H1 (cell line): ENCODE results near the gene TBCB. TPM values are rescaled to one million over a fixed set of nuclear protein-coding genes. Genes with fewer than 3 reads are reported as not detected.

Source experiments
- CTCF ChIA-PET: fragments of 300-600 bp; sonication (Branson Sonifier 250); formaldehyde crosslinking; loops from one replicate; lab custom pipeline; 2021; ENCODE audit not compliant: partially characterized antibody; lab: Charles Lee
- POLR2A ChIA-PET: fragments of 300-600 bp; sonication (Branson Sonifier 250); formaldehyde crosslinking; loops from one replicate; lab custom pipeline; 2021; ENCODE audit warnings: inconsistent platforms; ENCODE audit not compliant: partially characterized antibody; lab: Charles Lee
- DNase-seq, 2 experiments: peaks; one replicate each; pipeline versions ENCODE4 v3.0.0 to v3.0.0-alpha.2; 2010 to 2022; ENCODE audit warnings: low spot score in 2 of 2, low read depth in 1 of 2, mixed read lengths in 1 of 2
- FAIRE-seq: peaks from 2 replicates; lab custom pipeline; 2011; peaks lifted over from hg19 to GRCh38; lab: Jason Lieb, UNC
- H2AFZ ChIP-seq: 2 replicates; pipeline ENCODE4 v1.8.1; 2012; ENCODE audit warnings: low read length, inconsistent platforms
- H2AK5ac ChIP-seq: 2 replicates; pipeline ENCODE4 v1.6.1; 2013; ENCODE audit warnings: low read depth, low read length
- H2BK120ac ChIP-seq: replicated peaks from 2 replicates; pipeline ENCODE3; 2013; ENCODE audit warnings: low read depth, low read length, inconsistent platforms
- H2BK12ac ChIP-seq: 2 replicates; pipeline ENCODE4 v1.6.1; 2013; ENCODE audit warnings: low read depth, low read length
- H2BK15ac ChIP-seq: 2 replicates; pipeline ENCODE4 v1.6.1; 2013; ENCODE audit warnings: low read length
- H2BK20ac ChIP-seq: 2 replicates; pipeline ENCODE4 v1.6.1; 2013; ENCODE audit warnings: low read length
- H2BK5ac ChIP-seq: 2 replicates; pipeline ENCODE4 v1.6.1; 2013; ENCODE audit warnings: low read depth, low read length
- H3K14ac ChIP-seq: 2 replicates; pipeline ENCODE4 v1.6.1; 2013; ENCODE audit warnings: inconsistent platforms; ENCODE audit not compliant: insufficient read length
- H3K18ac ChIP-seq: 2 replicates; pipeline ENCODE4 v1.6.1; 2013; ENCODE audit warnings: low read length; ENCODE audit errors: extremely low read depth
- H3K23ac ChIP-seq: 2 replicates; pipeline ENCODE4 v1.6.1; 2013; ENCODE audit warnings: inconsistent platforms; ENCODE audit not compliant: insufficient read length
- H3K23me2 ChIP-seq: 2 replicates; pipeline ENCODE4 v1.6.1; 2013; ENCODE audit warnings: low read depth, low read length
- H3K27ac ChIP-seq: 2 replicates; pipeline ENCODE4 v1.6.1; 2011; ENCODE audit warnings: low read depth, low read length, inconsistent platforms
- H3K27me3 ChIP-seq, 4 experiments: replicated peaks in 1 of 4; 1 replicate in 1 of 4; 2 replicates in 3 of 4; pipeline versions ENCODE4 v1.6.1 to v1.8.1; 2011 to 2013; ENCODE audit warnings: low read length in 3 of 4, mild to moderate bottlenecking in 3 of 4, inconsistent platforms in 2 of 4, mixed read lengths in 2 of 4, moderate library complexity in 1 of 4; ENCODE audit not compliant: control insufficient read depth in 3 of 4, insufficient read depth in 3 of 4; ENCODE audit errors: extremely low read depth in 1 of 4
- H3K36me3 ChIP-seq, 4 experiments: 2 replicates each; pipeline versions ENCODE4 v1.6.1 to v1.8.1; 2011 to 2013; ENCODE audit warnings: mild to moderate bottlenecking in 4 of 4, low read length in 3 of 4, moderate library complexity in 2 of 4, control low read depth in 1 of 4, inconsistent platforms in 1 of 4; ENCODE audit not compliant: insufficient read depth in 4 of 4, control insufficient read depth in 2 of 4
- H3K4ac ChIP-seq: replicated peaks from 2 replicates; pipeline ENCODE3; 2013; ENCODE audit warnings: low read length, low read depth, mixed read lengths, inconsistent platforms; ENCODE audit not compliant: insufficient read length
- H3K4me1 ChIP-seq, 4 experiments: replicated peaks in 1 of 4; 1 replicate in 1 of 4; 2 replicates in 3 of 4; pipeline versions ENCODE4 v1.6.1 to v1.8.1; 2011 to 2013; ENCODE audit warnings: low read length in 3 of 4, inconsistent platforms in 2 of 4, mixed read lengths in 1 of 4; ENCODE audit not compliant: insufficient read depth in 4 of 4, control insufficient read depth in 3 of 4
- H3K4me2 ChIP-seq, 2 experiments: 2 replicates each; pipeline versions ENCODE4 v1.6.1 to v1.8.1; 2011 to 2013; ENCODE audit warnings: low read depth in 2 of 2, low read length in 2 of 2, control low read depth in 1 of 2, inconsistent platforms in 1 of 2, mild to moderate bottlenecking in 1 of 2; ENCODE audit not compliant: insufficient read depth in 1 of 2
- H3K4me3 ChIP-seq, 4 experiments: fragments of 200-600, 300-600 bp in 1 of 4; sonication (generic), shearing (Covaris generic), sonication (Bioruptor Twin) in 1 of 4; 2 replicates each; pipeline versions ENCODE4 v1.5.1 to v1.8.1; 2011 to 2016; ENCODE audit warnings: low read length in 4 of 4, low read depth in 3 of 4, control low read depth in 2 of 4, inconsistent platforms in 2 of 4, mild to moderate bottlenecking in 2 of 4, mixed read lengths in 1 of 4, moderate library complexity in 1 of 4; ENCODE audit not compliant: insufficient read depth in 2 of 4; ENCODE audit errors: extremely low read depth in 1 of 4
- H3K56ac ChIP-seq: replicated peaks from 2 replicates; pipeline ENCODE3; 2013; ENCODE audit warnings: low read depth, mild to moderate bottlenecking, mixed read lengths, low read length, inconsistent platforms; ENCODE audit not compliant: insufficient read length
- H3K79me1 ChIP-seq: 2 replicates; pipeline ENCODE4 v1.6.1; 2013; ENCODE audit warnings: low read depth, low read length, control low read depth
- H3K79me2 ChIP-seq, 2 experiments: 2 replicates each; pipeline versions ENCODE4 v1.6.1 to v1.8.1; 2012 to 2013; ENCODE audit warnings: low read length in 2 of 2, mild to moderate bottlenecking in 2 of 2, inconsistent platforms in 1 of 2; ENCODE audit not compliant: insufficient read depth in 2 of 2, control insufficient read depth in 1 of 2
- H3K9ac ChIP-seq, 4 experiments: replicated peaks in 1 of 4; 1 replicate in 1 of 4; 2 replicates in 3 of 4; pipeline versions ENCODE4 v1.6.1 to v1.8.1; 2011 to 2013; ENCODE audit warnings: low read depth in 3 of 4, low read length in 3 of 4, control low read depth in 2 of 4, mild to moderate bottlenecking in 2 of 4, moderate library complexity in 2 of 4, inconsistent platforms in 1 of 4; ENCODE audit errors: extremely low read depth in 1 of 4
- H3K9me3 ChIP-seq, 2 experiments: 2 replicates each; pipeline versions ENCODE4 v1.6.1 to v1.8.1; 2012 to 2013; ENCODE audit warnings: mild to moderate bottlenecking in 2 of 2, moderate library complexity in 2 of 2, control low read depth in 1 of 2, inconsistent platforms in 1 of 2, low read depth in 1 of 2, low read length in 1 of 2, mixed read lengths in 1 of 2; ENCODE audit not compliant: insufficient read depth in 2 of 2
- H4K20me1 ChIP-seq, 2 experiments: replicated peaks in 1 of 2; 2 replicates each; pipeline versions ENCODE3 to v1.8.1; 2011 to 2013; ENCODE audit warnings: inconsistent platforms in 2 of 2, low read length in 2 of 2, mild to moderate bottlenecking in 1 of 2; ENCODE audit not compliant: insufficient read depth in 2 of 2, control insufficient read depth in 1 of 2
- H4K5ac ChIP-seq: 2 replicates; pipeline ENCODE4 v1.6.1; 2013; ENCODE audit warnings: low read length, low read depth, mixed read lengths, inconsistent platforms; ENCODE audit not compliant: insufficient read length
- H4K8ac ChIP-seq: 2 replicates; pipeline ENCODE4 v1.8.0; 2013; ENCODE audit warnings: mild to moderate bottlenecking, moderate library complexity, low read length, inconsistent platforms; ENCODE audit not compliant: insufficient read depth; ENCODE audit errors: extremely low read depth
- H4K91ac ChIP-seq: replicated peaks from 2 replicates; pipeline ENCODE3; 2013; ENCODE audit warnings: low read length, mixed read lengths, inconsistent platforms; ENCODE audit not compliant: insufficient read length
- GTF2F1 ChIP-seq: IDR thresholded peaks from 2 replicates; pipeline ENCODE4 v1.6.1; 2012; ENCODE audit warnings: low read depth, low read length, improper control_type of control experiment, borderline replicate concordance
- HDAC2 ChIP-seq, 2 experiments: fragments of 300-600 bp in 1 of 2; sonication (generic) in 1 of 2; IDR thresholded peaks; 2 replicates each; pipeline ENCODE4 v1.6.1; 2011 to 2012; ENCODE audit warnings: low read depth in 2 of 2, low read length in 2 of 2, mild to moderate bottlenecking in 2 of 2, moderate library complexity in 2 of 2, borderline replicate concordance in 1 of 2, inconsistent platforms in 1 of 2
- NRF1 ChIP-seq: IDR thresholded peaks from 2 replicates; pipeline ENCODE4 v1.6.1; 2011; ENCODE audit warnings: mild to moderate bottlenecking, low read depth, low read length, improper control_type of control experiment
- RFX5 ChIP-seq: IDR thresholded peaks from 2 replicates; pipeline ENCODE4 v1.6.1; 2011; ENCODE audit warnings: low read depth, low read length, improper control_type of control experiment, borderline replicate concordance
- RNF2 ChIP-seq: fragments of 200-900, 300-1000 bp; sonication (generic); IDR thresholded peaks from 2 replicates; pipeline ENCODE4 v1.7.1; 2016; ENCODE audit warnings: borderline replicate concordance, low read depth, mild to moderate bottlenecking, antibody characterized with exemption, low read length; ENCODE audit not compliant: poor library complexity, severe bottlenecking; ENCODE audit errors: missing control alignments
- RXRA ChIP-seq: IDR thresholded peaks from 2 replicates; pipeline ENCODE4 v1.6.1; 2011; ENCODE audit warnings: low read depth, mild to moderate bottlenecking, low read length, moderate library complexity; ENCODE audit not compliant: insufficient read depth
- WGBS, 2 experiments: shearing (Covaris generic) in 1 of 2; methylation state at CpG; one replicate each; pipeline versions ENCODE4 v1.1.6 to v1.1.7; 2013 to 2015; ENCODE audit warnings: low lambda C conversion rate in 2 of 2, mixed read lengths in 2 of 2, inconsistent platforms in 1 of 2, low coverage in 1 of 2, missing lambda C conversion rate in 1 of 2; ENCODE audit not compliant: insufficient replicate concordance in 2 of 2, insufficient coverage in 1 of 2, insufficient read length in 1 of 2; ENCODE audit errors: extremely low coverage in 1 of 2, missing lambda C conversion rate in 1 of 2; 5-methylcytosine and 5-hydroxymethylcytosine counted together
- polyA plus RNA-seq, 7 experiments: library from polyadenylated mRNA; depleted of rRNA in 3 of 7; stranded (reverse) in 5 of 7; unstranded in 2 of 7; fragments of >200 nt in 5 of 7; fragments of 200-250 nt in 2 of 7; gene quantifications; 1 replicate in 5 of 7; 2 replicates in 1 of 7; 4 replicates in 1 of 7; pipeline versions ENCODE4 v1.2.1 to v1.2.3, GENCODE V29; 2011 to 2013; ENCODE audit warnings: missing spikeins in 2 of 7, mixed read lengths in 2 of 7
- total RNA-seq: library from RNA; stranded (reverse); fragmentation: NEBNext Ultra II Directional; extraction: Animal tissue kit (Norgen Biotek cat#: 25700); gene quantifications from 2 replicates; pipeline ENCODE4 v1.2.1, GENCODE V29; 2021

The TBCB gene
- total and polyA plus RNA-seq, 2 of the 8 experiments (the other 6 are each of a cell fraction or from before 2014, with no cell fraction given): 153 to 286 TPM

DNA sequence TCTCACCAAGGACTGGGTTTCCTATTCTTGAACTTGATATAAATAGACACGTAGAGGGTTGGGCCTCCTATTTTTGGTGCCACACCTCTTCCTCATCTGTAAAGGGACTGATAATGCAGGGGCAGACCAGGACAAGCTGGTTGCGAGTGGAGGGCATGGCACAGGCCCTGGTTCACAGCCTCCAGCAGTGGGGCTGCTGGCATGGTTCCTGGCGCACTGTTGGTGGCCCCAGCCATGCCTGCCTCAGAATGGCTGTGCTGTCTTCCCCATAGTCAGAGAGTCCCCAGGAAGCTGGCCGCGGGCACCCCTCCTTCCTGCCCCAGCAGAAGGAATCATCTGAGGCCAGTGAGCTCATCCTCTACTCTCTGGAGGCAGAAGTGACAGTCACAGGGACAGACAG is 14.8 kb upstream of the TBCB start:
- Histone ChIP-seq H3K23ac (no peak overlapping the region), H3K14ac (no peak overlapping the region), H4K5ac (no peak overlapping the region), H3K4me3 (no peak overlapping the region), H4K91ac (no peak overlapping the region), H2BK20ac (no peak overlapping the region), H3K79me2 (no peaks in the 10 kb centered on the region), H3K9ac (no peak overlapping the region), H4K20me1 (peaks cover 0 to 3% of the 10 kb centered on the region in 2 experiments), H3K4me1 (no peaks in the 10 kb centered on the region), H3K23me2 (no peaks in the 10 kb centered on the region), H2BK120ac (no peak overlapping the region), H2AFZ (no peak overlapping the region), H2AK5ac (no peak overlapping the region), H3K9me3 (no peaks in the 10 kb centered on the region), H3K56ac (no peak overlapping the region), H3K79me1 (no peaks in the 10 kb centered on the region), H2BK12ac (no peak overlapping the region), H3K4ac (no peak overlapping the region), H3K27ac (no peak overlapping the region), H2BK15ac (no peak overlapping the region), H3K4me2 (no peak overlapping the region), H2BK5ac (no peak overlapping the region), H3K27me3 (no peaks in the 10 kb centered on the region), H4K8ac (no peak overlapping the region), H3K36me3 (peaks cover 21 to 68% (median 57%) of the 10 kb centered on the region in 4 experiments), H3K18ac (no peak overlapping the region)
- no peak for FAIRE-seq
- 89% methylated on average over 5 of the region's 5 CpGs; no CpG with 5 or more reads in 1 of the 2 experiments for WGBS, 2 experiments
- ChIA-PET CTCF (interaction anchor here (0.7 to 1.6 kb wide), 3 partner anchors 8 to 33 kb away, joined by 3 to 4 read pairs (median 3); no protein-coding TSS in a partner anchor), POLR2A (interaction anchor here (0.6 to 1.5 kb wide), 4 partner anchors 10 to 39 kb away, joined by 3 to 4 read pairs (median 4); partner anchors contain the start of genes OVOL3 and POLR2I)
- TF ChIP-seq HDAC2 (IDR thresholded peaks at IDR 0.05; ENCODE audit: borderline replicate concordance in 1 of 2, low read depth in 2 of 2, low read length in 2 of 2): no peak
- TF ChIP-seq RXRA: no peak
- no peak for TF ChIP-seq NRF1
- no peak for TF ChIP-seq RFX5
- no peak for TF ChIP-seq RNF2
- no peak for TF ChIP-seq GTF2F1
- no peak for DNase-seq
